RWPE2 (cell line): ENCODE data around the gene SON.

Experiments
- ATAC-seq: fragments of 200-7000 bp; cut with Tn5 transposase; 3 replicates; pipeline ENCODE4 v1.9.1; 2021; ENCODE audit warnings: low read depth
- DNase-seq: peaks from one replicate; pipeline ENCODE4 v3.0.0-alpha.2; 2020; ENCODE audit warnings: low spot score
- H3K27ac ChIP-seq: fragments of 450-650 bp; 2 replicates; pipeline ENCODE4 v1.5.1; 2017; ENCODE audit warnings: mild to moderate bottlenecking; ENCODE audit not compliant: poor library complexity, severe bottlenecking
- H3K27me3 ChIP-seq: fragments of 250-450 bp; sonication (Bioruptor Pico); 2 replicates; pipeline ENCODE4 v1.5.1; 2021; ENCODE audit warnings: mild to moderate bottlenecking, moderate library complexity; ENCODE audit not compliant: insufficient read depth, poor library complexity, severe bottlenecking
- H3K36me3 ChIP-seq: fragments of 250-450 bp; sonication (Bioruptor Pico); 2 replicates; pipeline ENCODE4 v1.5.1; 2020; ENCODE audit warnings: low read depth, mild to moderate bottlenecking, moderate library complexity
- H3K4me1 ChIP-seq: fragments of 250-450 bp; sonication (Bioruptor Pico); 2 replicates; pipeline ENCODE4 v1.5.1; 2021; ENCODE audit warnings: mild to moderate bottlenecking, moderate library complexity; ENCODE audit not compliant: insufficient read depth, poor library complexity, severe bottlenecking
- H3K4me3 ChIP-seq: fragments of 250-450 bp; sonication (Bioruptor Pico); 2 replicates; pipeline ENCODE4 v1.5.1; 2021; ENCODE audit warnings: mild to moderate bottlenecking, moderate library complexity; ENCODE audit not compliant: severe bottlenecking
- H3K9me3 ChIP-seq: fragments of 250-450 bp; sonication (Bioruptor Pico); 2 replicates; pipeline ENCODE4 v1.5.1; 2021; ENCODE audit warnings: mild to moderate bottlenecking, moderate library complexity; ENCODE audit not compliant: severe bottlenecking
- TF ChIP-seq, protein P1 (sequence below): fragments of 450-650 bp; IDR thresholded peaks from one replicate; pipeline ENCODE4 v1.5.1; 2017; ENCODE audit warnings: mild to moderate bottlenecking, moderate library complexity; ENCODE audit not compliant: poor library complexity, severe bottlenecking

SON gene

GRCh38 chr21:33550772-33551660, 8.2 kb downstream of the SON start:
- Histone ChIP-seq H3K27ac (no peak overlapping the region), H3K4me1 (peaks cover 1% of the 10 kb centered on the region), H3K27me3 (no peaks in the 10 kb centered on the region), H3K9me3 (peaks cover 2% of the 10 kb centered on the region), H3K36me3 (peaks cover 93% of the 10 kb centered on the region), H3K4me3 (no peak overlapping the region)
- TF ChIP-seq, protein P1, sequence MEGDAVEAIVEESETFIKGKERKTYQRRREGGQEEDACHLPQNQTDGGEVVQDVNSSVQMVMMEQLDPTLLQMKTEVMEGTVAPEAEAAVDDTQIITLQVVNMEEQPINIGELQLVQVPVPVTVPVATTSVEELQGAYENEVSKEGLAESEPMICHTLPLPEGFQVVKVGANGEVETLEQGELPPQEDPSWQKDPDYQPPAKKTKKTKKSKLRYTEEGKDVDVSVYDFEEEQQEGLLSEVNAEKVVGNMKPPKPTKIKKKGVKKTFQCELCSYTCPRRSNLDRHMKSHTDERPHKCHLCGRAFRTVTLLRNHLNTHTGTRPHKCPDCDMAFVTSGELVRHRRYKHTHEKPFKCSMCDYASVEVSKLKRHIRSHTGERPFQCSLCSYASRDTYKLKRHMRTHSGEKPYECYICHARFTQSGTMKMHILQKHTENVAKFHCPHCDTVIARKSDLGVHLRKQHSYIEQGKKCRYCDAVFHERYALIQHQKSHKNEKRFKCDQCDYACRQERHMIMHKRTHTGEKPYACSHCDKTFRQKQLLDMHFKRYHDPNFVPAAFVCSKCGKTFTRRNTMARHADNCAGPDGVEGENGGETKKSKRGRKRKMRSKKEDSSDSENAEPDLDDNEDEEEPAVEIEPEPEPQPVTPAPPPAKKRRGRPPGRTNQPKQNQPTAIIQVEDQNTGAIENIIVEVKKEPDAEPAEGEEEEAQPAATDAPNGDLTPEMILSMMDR = no peak
- ATAC-seq (no peak), DNase-seq (no peak)

DNA sequence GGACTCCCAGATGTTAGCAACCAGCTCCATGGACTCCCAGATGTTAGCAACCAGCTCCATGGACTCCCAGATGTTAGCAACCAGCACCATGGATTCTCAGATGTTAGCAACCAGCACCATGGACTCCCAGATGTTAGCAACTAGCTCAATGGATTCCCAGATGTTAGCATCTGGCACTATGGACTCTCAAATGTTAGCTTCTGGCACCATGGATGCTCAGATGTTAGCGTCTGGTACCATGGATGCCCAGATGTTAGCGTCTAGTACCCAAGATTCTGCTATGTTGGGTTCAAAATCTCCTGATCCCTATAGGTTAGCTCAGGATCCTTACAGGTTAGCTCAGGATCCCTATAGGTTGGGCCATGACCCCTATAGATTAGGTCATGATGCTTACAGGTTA, 8.8 kb downstream of the SON start:
- H3K36me3 ChIP-seq = peaks cover 93% of the 10 kb centered on the region
- no peaks in the 10 kb centered on the region for H3K4me1 ChIP-seq
- no peak for DNase-seq
- H3K4me3 ChIP-seq = no peak overlapping the region
- no peaks in the 10 kb centered on the region for H3K27me3 ChIP-seq
- H3K27ac ChIP-seq = no peak overlapping the region
- ATAC-seq = no peak
- H3K9me3 ChIP-seq = peaks cover 2% of the 10 kb centered on the region
- TF ChIP-seq, protein P1 = no peak

DNA sequence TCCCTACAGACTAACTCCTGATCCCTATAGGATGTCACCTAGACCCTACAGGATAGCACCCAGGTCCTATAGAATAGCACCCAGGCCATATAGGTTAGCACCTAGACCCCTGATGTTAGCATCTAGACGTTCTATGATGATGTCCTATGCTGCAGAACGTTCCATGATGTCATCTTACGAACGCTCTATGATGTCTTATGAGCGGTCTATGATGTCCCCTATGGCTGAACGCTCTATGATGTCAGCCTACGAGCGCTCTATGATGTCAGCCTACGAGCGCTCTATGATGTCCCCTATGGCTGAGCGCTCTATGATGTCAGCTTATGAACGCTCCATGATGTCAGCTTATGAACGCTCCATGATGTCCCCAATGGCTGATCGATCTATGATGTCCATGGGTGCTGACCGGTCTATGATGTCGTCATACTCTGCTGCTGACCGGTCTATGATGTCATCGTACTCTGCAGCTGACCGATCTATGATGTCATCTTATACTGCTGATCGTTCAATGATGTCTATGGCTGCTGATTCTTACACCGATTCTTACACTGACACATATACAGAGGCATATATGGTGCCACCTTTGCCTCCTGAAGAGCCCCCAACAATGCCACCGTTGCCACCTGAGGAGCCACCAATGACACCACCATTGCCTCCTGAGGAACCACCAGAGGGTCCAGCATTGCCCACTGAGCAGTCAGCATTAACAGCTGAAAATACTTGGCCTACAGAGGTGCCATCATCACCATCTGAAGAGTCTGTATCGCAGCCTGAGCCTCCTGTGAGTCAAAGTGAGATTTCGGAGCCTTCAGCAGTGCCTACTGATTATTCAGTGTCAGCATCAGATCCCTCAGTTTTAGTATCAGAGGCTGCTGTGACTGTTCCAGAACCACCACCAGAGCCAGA, 9.5 kb downstream of the SON start:
- Histone ChIP-seq H3K27me3 (no peaks in the 10 kb centered on the region), H3K36me3 (peaks cover 93% of the 10 kb centered on the region), H3K4me3 (no peak overlapping the region), H3K4me1 (no peaks in the 10 kb centered on the region), H3K27ac (no peak overlapping the region), H3K9me3 (peaks cover 2% of the 10 kb centered on the region)
- DNase-seq = no peak
- TF ChIP-seq, protein P1 = no peak
- peak; percentile 19; the same call in 1 of the 3 replicates for ATAC-seq

GRCh38 chr21:33552999-33553598, 10.3 kb downstream of the SON start:
- H3K4me3 ChIP-seq = no peak overlapping the region
- no peaks in the 10 kb centered on the region for H3K4me1 ChIP-seq
- 0 out of 3 replicates have a peak, but pooled peaks have one; percentile 17 for ATAC-seq
- no peaks in the 10 kb centered on the region for H3K27me3 ChIP-seq
- TF ChIP-seq, protein P1 = no peak
- H3K9me3 ChIP-seq = peaks cover 2% of the 10 kb centered on the region
- no peak for DNase-seq
- H3K36me3 ChIP-seq = peaks cover 96% of the 10 kb centered on the region
- no peak overlapping the region for H3K27ac ChIP-seq
